ES-I3 (cell line): ENCODE results near the gene ABCC4.

Experiments used
- H3K36me3 ChIP-seq: 2 replicates; pipeline ENCODE4 v1.6.1; 2013; ENCODE audit warnings: mild to moderate bottlenecking, low read length, control low read depth, moderate library complexity; ENCODE audit not compliant: insufficient read depth
- H3K4me1 ChIP-seq: 2 replicates; pipeline ENCODE4 v1.6.1; 2013; ENCODE audit warnings: mild to moderate bottlenecking, control low read depth, low read length; ENCODE audit not compliant: insufficient read depth
- H3K9ac ChIP-seq: 2 replicates; pipeline ENCODE4 v1.6.1; 2013; ENCODE audit warnings: low read depth, mild to moderate bottlenecking, low read length, moderate library complexity
- H3K9me3 ChIP-seq: 2 replicates; pipeline ENCODE4 v1.6.1; 2013; ENCODE audit warnings: mild to moderate bottlenecking, low read length, moderate library complexity; ENCODE audit not compliant: control insufficient read depth, insufficient read depth

ABCC4 gene

GRCh38 chr13:95138876-95139585, 162.2 kb downstream of the ABCC4 start:
- no peak overlapping the region for H3K9ac ChIP-seq
- no peaks in the 10 kb centered on the region for H3K9me3 ChIP-seq
- no peaks in the 10 kb centered on the region for H3K36me3 ChIP-seq
- no peaks in the 10 kb centered on the region for H3K4me1 ChIP-seq

- peaks cover 4% of the 10 kb centered on the region; the same call in 1 of the 2 replicates for H3K4me1 ChIP-seq
- no peak overlapping the region for H3K9ac ChIP-seq
- H3K9me3 ChIP-seq = no peaks in the 10 kb centered on the region
- H3K36me3 ChIP-seq = no peaks in the 10 kb centered on the region
Observed at GRCh38 chr13:95137096-95137495, 164.2 kb downstream of the ABCC4 start.

- Histone ChIP-seq H3K36me3 (no peaks in the 10 kb centered on the region), H3K4me1 (peaks cover 6% of the 10 kb centered on the region; the same call in 1 of the 2 replicates)
Observed at GRCh38 chr13:95136638-95137037, 164.6 kb downstream of the ABCC4 start.

GRCh38 chr13:95133498-95133897, 167.8 kb downstream of the ABCC4 start:
- Histone ChIP-seq H3K4me1 (peaks cover 7% of the 10 kb centered on the region; the same call in 1 of the 2 replicates), H3K36me3 (no peaks in the 10 kb centered on the region), H3K9ac (no peak overlapping the region), H3K9me3 (no peaks in the 10 kb centered on the region)

More at GRCh38 chr13:95136638-95137037, 164.6 kb downstream of the ABCC4 start:
- H3K9me3 ChIP-seq = no peaks in the 10 kb centered on the region
- no peak overlapping the region for H3K9ac ChIP-seq

- Histone ChIP-seq H3K9me3 (no peaks in the 10 kb centered on the region), H3K4me1 (peaks cover 7% of the 10 kb centered on the region; the same call in 1 of the 2 replicates), H3K36me3 (no peaks in the 10 kb centered on the region), H3K9ac (no peak overlapping the region)
Observed at GRCh38 chr13:95129004-95129403, 172.2 kb downstream of the ABCC4 start.

DNA sequence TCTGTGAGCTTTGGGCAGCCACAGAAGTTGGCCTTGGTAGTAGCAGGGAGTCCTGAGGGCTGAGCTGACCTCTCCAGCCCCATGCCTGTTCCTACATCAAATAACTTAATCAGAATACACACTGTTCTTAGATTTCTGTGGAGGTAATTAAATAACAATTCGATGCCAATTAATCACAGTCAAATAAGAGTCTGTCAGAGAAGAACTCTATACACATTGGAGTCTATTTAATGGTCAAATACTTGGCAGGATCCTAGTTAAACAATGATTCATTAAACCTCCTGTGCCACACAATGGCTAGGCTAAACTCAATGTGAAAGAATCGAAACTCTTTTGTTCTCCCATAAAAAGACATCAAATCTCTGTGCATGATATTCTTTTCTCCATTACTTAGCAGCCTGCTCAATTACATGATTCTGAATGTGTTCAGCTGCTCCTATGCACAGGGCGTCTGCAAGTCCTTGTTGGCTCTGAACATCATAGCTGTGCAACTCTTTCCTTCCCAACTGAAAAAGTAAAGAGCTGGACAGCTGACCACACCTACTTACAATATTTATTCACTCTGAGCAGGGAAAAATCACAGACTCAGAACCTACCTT, 173.1 kb downstream of the ABCC4 start:
- H3K9ac ChIP-seq = no peak overlapping the region
- peaks cover 3% of the 10 kb centered on the region; the same call in 1 of the 2 replicates for H3K4me1 ChIP-seq
- no peaks in the 10 kb centered on the region for H3K9me3 ChIP-seq
- no peaks in the 10 kb centered on the region for H3K36me3 ChIP-seq

GRCh38 chr13:95124959-95125358, 176.3 kb downstream of the ABCC4 start:
- Histone ChIP-seq H3K4me1 (no peaks in the 10 kb centered on the region), H3K9me3 (no peaks in the 10 kb centered on the region), H3K9ac (no peak overlapping the region), H3K36me3 (no peaks in the 10 kb centered on the region)

- H3K9me3 ChIP-seq = no peaks in the 10 kb centered on the region
- no peak overlapping the region for H3K9ac ChIP-seq
- H3K36me3 ChIP-seq = no peaks in the 10 kb centered on the region
- H3K4me1 ChIP-seq = no peaks in the 10 kb centered on the region
Observed at GRCh38 chr13:95123726-95124125, 177.5 kb downstream of the ABCC4 start.

- no peak overlapping the region for H3K9ac ChIP-seq
- H3K4me1 ChIP-seq = no peaks in the 10 kb centered on the region
- no peaks in the 10 kb centered on the region for H3K36me3 ChIP-seq
- H3K9me3 ChIP-seq = no peaks in the 10 kb centered on the region
Observed at GRCh38 chr13:95122063-95122462, 179.2 kb downstream of the ABCC4 start.

GRCh38 chr13:95121516-95121915, 179.7 kb downstream of the ABCC4 start:
- Histone ChIP-seq H3K4me1 (no peaks in the 10 kb centered on the region), H3K9me3 (no peaks in the 10 kb centered on the region), H3K36me3 (no peaks in the 10 kb centered on the region), H3K9ac (no peak overlapping the region)

DNA sequence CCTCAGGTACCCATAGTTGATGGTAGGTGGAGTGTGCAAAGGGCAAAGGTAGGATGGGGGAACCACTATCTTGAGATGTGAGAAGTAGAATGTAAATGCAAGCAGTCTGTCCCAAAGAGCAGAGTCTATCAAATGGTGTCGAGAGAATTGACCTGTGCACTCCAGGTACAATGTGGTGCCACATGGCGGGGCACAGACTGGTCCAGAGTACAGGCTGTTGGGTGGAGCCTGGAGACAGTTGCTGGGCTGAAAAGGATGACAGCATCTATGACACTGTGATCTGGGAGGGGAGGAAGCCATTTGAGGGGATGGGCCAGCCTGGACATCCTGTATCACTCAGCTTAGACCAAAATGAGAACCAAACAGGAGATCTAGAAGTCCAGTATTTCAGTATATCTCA, 180.6 kb downstream of the ABCC4 start:
- Histone ChIP-seq H3K36me3 (no peaks in the 10 kb centered on the region), H3K9ac (no peak overlapping the region), H3K4me1 (peaks cover 3% of the 10 kb centered on the region; the same call in 1 of the 2 replicates)

GRCh38 chr13:95118541-95119324, 182.5 kb downstream of the ABCC4 start:
- H3K9me3 ChIP-seq = no peaks in the 10 kb centered on the region
- no peaks in the 10 kb centered on the region for H3K36me3 ChIP-seq
- H3K4me1 ChIP-seq = peaks cover 21% of the 10 kb centered on the region
- no peak overlapping the region for H3K9ac ChIP-seq

More for the DNA sequence above, 180.6 kb downstream of the ABCC4 start:
- H3K9me3 ChIP-seq = no peaks in the 10 kb centered on the region

DNA sequence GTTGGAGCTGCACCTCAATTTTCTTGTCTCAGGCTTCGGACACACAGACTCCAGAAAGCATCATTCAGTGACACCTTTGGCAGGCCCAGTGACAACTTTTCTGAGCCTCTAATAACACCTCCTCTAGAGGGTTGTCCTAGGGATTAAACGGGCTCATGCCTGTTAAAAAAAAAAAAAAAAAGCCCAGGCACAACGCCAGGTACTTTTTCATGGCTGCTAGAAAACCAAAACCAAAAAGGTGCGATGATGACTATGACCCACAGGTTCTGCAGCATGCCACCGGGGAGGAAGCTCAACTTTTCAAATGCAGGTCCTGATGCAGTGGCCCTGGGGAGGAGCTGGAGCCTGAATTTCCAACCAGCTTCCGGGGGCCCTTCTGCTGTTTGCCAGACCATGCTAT, 184.2 kb downstream of the ABCC4 start:
- Histone ChIP-seq H3K9me3 (no peaks in the 10 kb centered on the region), H3K4me1 (peaks cover 21% of the 10 kb centered on the region), H3K9ac (no peak overlapping the region), H3K36me3 (no peaks in the 10 kb centered on the region)

GRCh38 chr13:95115525-95115924, 185.7 kb downstream of the ABCC4 start:
- Histone ChIP-seq H3K9me3 (no peaks in the 10 kb centered on the region), H3K4me1 (peaks cover 21% of the 10 kb centered on the region), H3K36me3 (no peaks in the 10 kb centered on the region), H3K9ac (no peak overlapping the region)
